Muscle layer of duodenum (tissue), 2 donors: Measurements from ENCODE around the gene FBLN5.

Source experiments
- H3K27ac ChIP-seq: one replicate; pipeline ENCODE4 v1.7.0; 2013; ENCODE audit warnings: mild to moderate bottlenecking, low read length
- H3K27me3 ChIP-seq: one replicate; pipeline ENCODE4 v1.7.0; 2013; ENCODE audit warnings: low read depth, mild to moderate bottlenecking, control low read depth, low read length
- H3K36me3 ChIP-seq, 2 donors: one replicate each; pipeline ENCODE4 v1.7.0; 2013; ENCODE audit warnings: low read length in 2 of 2, control low read depth in 1 of 2, mild to moderate bottlenecking in 1 of 2; ENCODE audit not compliant: insufficient read depth in 2 of 2, control insufficient read depth in 1 of 2
- H3K4me1 ChIP-seq, 2 donors: one replicate each; pipeline ENCODE4 v1.7.0; 2013; ENCODE audit warnings: low read length in 2 of 2, mild to moderate bottlenecking in 2 of 2, control low read depth in 1 of 2, moderate library complexity in 1 of 2; ENCODE audit not compliant: insufficient read depth in 2 of 2, control insufficient read depth in 1 of 2
- H3K4me3 ChIP-seq, 2 donors: one replicate each; pipeline ENCODE4 v1.7.0; 2013; ENCODE audit warnings: low read length in 2 of 2, low read depth in 1 of 2, mild to moderate bottlenecking in 1 of 2
- H3K9me3 ChIP-seq, 2 donors: one replicate each; pipeline ENCODE4 v1.7.0; 2013; ENCODE audit warnings: low read length in 2 of 2, control low read depth in 1 of 2, mild to moderate bottlenecking in 1 of 2; ENCODE audit not compliant: control insufficient read depth in 1 of 2
- donor health status: healthy.

The FBLN5 gene

DNA sequence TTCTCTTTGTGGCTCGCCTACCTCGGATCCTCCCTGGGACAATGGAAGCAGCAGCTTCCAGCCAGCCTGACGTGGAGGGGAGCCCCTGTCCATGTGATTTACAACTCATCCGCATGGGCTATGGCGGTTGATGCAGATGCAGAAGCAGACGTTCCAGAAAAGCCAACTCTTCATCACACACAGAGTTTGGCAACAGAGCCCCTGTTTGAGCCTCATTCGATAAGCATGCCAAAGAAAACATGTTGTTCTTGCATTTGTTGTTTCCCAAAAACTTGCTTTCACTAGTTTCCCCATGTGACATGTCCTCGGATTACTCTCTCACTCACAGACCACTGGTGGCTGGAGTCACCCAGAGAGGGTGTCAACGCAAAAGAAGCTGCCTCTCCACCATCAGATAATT is 63.7 kb downstream of the FBLN5 start:
- Histone ChIP-seq H3K27ac (no peak overlapping the region), H3K9me3 (no peaks in the 10 kb centered on the region), H3K36me3 (peaks cover 0 to 28% of the 10 kb centered on the region in 2 donors), H3K4me1 (no peaks in the 10 kb centered on the region), H3K27me3 (no peaks in the 10 kb centered on the region), H3K4me3 (no peak overlapping the region)

DNA sequence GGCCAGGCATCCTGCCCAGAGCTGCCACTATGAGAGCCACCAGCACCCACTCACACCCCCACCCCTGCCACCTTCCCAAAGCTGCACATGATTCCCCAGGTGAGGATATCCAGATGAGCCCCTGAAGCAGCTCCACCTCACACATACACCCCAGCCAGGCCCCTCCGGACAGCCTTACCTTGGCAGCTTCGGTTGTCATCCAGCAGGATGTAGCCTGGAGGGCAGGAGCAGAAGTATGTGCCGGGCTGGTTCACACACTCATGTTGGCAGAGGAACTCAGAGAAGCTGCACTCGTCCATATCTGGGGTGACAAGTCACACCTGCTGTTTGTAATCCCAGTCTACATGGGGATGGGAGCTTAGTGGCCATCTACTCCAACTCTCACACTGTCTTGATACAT is 64.7 kb downstream of the FBLN5 start:
- Histone ChIP-seq H3K9me3 (no peaks in the 10 kb centered on the region), H3K27me3 (no peaks in the 10 kb centered on the region), H3K36me3 (peaks cover 0 to 28% of the 10 kb centered on the region in 2 donors), H3K4me1 (no peaks in the 10 kb centered on the region), H3K27ac (peak overlapping the region; percentile 9), H3K4me3 (no peak overlapping the region)

DNA sequence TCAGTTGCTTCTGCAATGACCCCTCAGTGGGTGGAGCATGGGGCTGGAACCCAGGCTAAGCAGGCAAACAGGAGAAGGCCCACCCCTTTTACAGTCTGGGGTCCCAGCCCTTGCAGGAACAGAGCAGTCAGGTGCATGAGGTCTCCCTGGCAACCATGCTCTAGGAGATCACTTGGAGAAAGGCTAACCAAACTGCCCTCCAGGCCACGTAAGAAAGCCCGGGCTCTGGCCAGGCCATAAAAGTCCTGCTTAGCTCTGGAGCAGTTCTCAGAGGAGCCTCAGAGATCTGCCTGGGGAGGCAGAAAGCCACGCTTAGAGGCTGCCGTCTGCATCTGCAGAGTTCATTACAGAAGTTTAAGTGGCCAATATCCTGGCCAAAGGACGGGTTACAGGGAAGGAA is 65.1 kb downstream of the FBLN5 start:
- H3K27me3 ChIP-seq = no peaks in the 10 kb centered on the region
- H3K36me3 ChIP-seq = peaks cover 3 to 31% of the 10 kb centered on the region in 2 donors
- H3K9me3 ChIP-seq = no peaks in the 10 kb centered on the region

DNA sequence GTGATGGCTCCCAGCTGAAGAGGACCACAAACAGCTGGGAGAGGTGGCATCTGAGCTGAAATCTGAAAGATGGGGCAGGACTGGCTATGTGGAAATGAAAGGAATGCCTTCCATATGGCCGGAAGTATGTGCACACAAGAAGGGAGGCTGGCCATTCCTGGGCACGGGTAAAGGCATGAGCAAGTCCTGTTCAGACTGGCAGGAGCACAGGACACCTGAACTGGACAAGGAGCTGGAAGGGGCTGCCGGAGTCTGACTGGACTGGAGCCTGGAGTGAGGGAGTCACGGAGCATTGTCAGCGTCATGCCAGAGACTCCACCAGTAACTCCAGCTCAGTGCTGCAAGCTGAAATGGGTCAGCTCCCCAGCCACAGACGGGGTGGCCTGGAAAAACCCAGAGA is 68.3 kb downstream of the FBLN5 start:
- peaks cover 9 to 46% of the 10 kb centered on the region in 2 donors for H3K36me3 ChIP-seq
- H3K4me1 ChIP-seq = no peaks in the 10 kb centered on the region
- no peak overlapping the region for H3K27ac ChIP-seq
- H3K9me3 ChIP-seq = no peaks in the 10 kb centered on the region
- H3K4me3 ChIP-seq = no peak overlapping the region
- no peaks in the 10 kb centered on the region for H3K27me3 ChIP-seq

More for the DNA sequence above, 65.1 kb downstream of the FBLN5 start:
- Histone ChIP-seq H3K4me1 (no peaks in the 10 kb centered on the region), H3K4me3 (no peak overlapping the region), H3K27ac (no peak overlapping the region)

DNA sequence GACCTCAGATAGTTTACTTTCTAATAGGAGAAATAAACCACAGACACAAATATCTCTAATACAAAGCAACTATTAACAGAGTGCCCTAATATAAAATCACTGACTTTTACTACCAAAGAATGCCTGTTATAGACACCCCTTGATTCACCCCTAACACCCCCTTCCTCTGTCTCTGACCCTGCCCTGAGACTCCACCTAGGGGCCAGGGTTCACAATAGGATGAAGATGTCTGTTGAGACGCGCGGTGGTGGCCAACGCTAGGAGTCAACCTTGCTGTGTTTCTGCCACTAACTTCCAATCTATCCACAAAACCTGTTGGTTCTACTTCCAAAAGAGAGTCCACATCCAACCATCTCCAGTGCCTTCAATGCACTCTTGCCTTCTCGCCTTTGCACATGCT is 69.2 kb downstream of the FBLN5 start:
- no peaks in the 10 kb centered on the region for H3K9me3 ChIP-seq
- no peak overlapping the region for H3K4me3 ChIP-seq
- H3K4me1 ChIP-seq = no peaks in the 10 kb centered on the region
- H3K27ac ChIP-seq = no peak overlapping the region
- no peaks in the 10 kb centered on the region for H3K27me3 ChIP-seq
- peaks cover 9 to 46% of the 10 kb centered on the region in 2 donors for H3K36me3 ChIP-seq

DNA sequence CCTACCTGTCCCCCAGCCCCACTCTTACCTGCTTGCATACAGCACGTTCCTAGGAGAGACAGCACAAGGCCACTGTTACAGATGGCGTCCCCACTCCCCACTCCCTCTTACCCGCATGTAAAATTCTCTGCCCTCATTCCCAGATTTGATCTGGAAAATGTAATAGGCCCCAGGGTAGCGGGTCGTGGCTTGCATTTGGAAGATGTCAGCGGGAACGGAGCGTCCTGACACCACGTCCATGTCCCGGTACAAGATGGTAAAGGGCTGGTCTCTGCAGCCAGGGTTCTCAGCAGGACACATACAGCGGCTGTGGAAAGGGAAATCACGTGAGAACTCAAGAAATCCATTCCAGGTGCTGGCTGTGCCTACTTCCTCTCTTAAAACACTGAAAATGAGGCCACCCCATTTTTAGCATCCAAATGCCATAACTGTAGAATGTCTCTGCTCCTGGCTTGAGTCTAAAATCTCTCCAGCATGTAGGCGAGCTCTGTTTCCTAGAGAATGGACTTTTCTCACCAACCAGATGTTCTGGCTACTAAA is 70.0 kb downstream of the FBLN5 start:
- H3K9me3 ChIP-seq = no peaks in the 10 kb centered on the region
- H3K27ac ChIP-seq = no peak overlapping the region
- H3K4me3 ChIP-seq = no peak overlapping the region
- peaks cover 9 to 41% of the 10 kb centered on the region in 2 donors for H3K36me3 ChIP-seq
- H3K4me1 ChIP-seq = peaks cover 0 to 4% of the 10 kb centered on the region in 2 donors
- H3K27me3 ChIP-seq = no peaks in the 10 kb centered on the region

DNA sequence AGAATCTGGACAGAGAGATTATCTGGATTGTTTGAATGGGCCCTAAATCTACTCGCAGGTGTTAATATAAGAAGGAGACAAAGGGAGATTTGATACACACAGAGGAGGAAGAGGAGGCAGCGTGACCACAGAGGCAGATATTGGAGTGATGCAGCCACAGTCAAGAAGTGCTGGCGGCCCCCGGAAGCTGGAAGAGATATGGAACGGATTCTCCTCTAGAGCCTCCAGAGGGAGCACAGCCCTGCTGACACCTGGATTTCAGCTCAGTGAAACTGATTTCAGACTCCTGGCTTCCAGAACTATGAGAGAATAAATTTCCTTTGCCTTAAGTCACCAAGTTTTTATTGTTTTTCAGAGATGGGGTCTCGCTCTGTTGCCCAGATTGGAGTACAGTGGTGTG is 71.0 kb downstream of the FBLN5 start:
- Histone ChIP-seq H3K27me3 (no peaks in the 10 kb centered on the region), H3K4me3 (no peak overlapping the region), H3K9me3 (no peaks in the 10 kb centered on the region), H3K27ac (no peak overlapping the region), H3K36me3 (peaks cover 9 to 40% of the 10 kb centered on the region in 2 donors), H3K4me1 (peaks cover 6% of the 10 kb centered on the region in 2 donors)

DNA sequence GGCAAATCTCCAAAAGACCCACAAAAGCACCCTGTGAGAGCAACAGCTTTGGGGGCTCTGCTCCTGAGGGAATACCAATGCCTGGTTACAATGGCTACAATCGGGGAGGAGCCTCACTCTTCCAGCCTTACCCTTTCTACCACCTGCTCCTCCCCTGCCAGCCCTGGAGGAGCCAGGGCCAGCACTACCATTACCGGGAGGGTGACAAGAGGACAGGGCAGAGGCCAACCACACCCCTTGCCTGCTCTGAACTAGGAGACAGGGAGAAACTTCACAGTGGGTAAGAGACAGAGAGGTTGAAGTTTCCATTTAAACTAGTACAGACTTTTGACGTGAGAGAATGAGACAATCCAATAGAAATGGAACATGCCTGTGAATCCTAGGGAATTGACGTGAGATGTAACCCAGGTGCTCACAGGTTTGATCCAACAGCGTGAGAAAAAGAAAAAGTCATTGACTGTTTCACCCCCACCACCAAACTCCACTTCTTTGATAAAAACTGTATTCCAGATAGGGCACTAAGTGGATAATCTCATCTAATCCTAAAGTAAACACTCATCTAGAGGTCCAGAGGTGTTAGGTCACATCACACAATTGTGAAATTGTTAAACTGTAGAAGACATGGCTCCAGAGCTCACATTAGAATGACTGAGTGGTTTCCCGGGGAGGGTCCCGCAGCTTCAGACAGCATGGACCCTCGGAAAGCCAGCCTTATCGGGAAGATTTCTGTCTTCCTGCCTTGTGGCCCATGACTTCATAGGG is 71.8 kb downstream of the FBLN5 start:
- H3K36me3 ChIP-seq = peaks cover 9 to 35% of the 10 kb centered on the region in 2 donors
- peak overlapping the region; percentile 25 for H3K27ac ChIP-seq
- no peaks in the 10 kb centered on the region for H3K9me3 ChIP-seq
- no peak overlapping the region for H3K4me3 ChIP-seq
- H3K4me1 ChIP-seq = peaks cover 6% of the 10 kb centered on the region in 2 donors
- no peaks in the 10 kb centered on the region for H3K27me3 ChIP-seq

GRCh38 chr14:91873471-91874415 is 73.8 kb downstream of the FBLN5 start:
- no peak overlapping the region for H3K4me3 ChIP-seq
- H3K9me3 ChIP-seq = no peaks in the 10 kb centered on the region
- H3K27me3 ChIP-seq = no peaks in the 10 kb centered on the region
- peak overlapping the region; percentile 72 for H3K27ac ChIP-seq
- peaks cover 6% of the 10 kb centered on the region in 2 donors for H3K4me1 ChIP-seq
- H3K36me3 ChIP-seq = peaks cover 12 to 37% of the 10 kb centered on the region in 2 donors

DNA sequence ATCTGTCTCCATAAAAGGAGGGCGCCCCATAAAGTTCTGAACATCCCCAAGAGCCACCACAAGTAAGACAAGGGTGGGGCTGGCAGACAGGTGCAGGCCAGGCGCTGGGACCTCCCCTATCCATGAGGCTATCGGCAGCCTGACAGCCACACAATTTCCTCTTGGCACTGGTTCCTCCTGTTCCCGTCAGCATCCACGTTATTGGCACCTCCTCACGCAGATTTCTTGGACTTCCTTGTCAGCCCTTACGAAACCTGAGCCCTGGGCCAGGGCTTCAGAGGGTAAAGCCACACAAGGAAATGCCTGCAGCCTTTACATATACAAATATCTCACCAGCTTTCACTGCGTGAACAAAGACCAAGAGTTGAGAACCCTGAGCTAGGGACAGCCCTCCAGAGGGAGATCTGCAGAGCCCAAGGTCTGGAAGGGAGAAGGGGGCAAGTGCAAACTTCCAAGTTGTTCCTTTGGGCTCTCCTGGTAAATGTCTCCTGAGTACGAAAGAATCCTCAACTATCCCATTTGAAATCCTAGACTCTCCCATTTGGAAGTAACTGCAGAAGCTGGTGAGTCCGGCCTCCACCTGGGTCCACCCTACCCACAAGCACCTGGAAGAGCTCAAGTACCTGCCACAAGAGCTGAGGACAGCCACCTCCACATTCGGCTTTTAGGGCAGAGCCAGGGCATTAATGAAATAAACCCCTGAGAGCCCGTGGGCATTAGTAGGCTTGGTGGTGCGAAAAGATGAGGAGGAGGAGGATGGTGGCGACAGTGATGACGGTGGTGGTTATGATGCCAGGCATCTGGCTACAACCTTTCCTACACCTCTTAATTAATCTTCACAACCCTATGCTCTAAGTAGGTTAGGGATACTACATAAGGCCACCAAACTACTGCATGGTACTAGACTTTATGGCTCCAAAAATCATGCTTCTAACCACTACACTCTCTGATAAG is 74.7 kb downstream of the FBLN5 start:
- peak overlapping the region; percentile 72 for H3K27ac ChIP-seq
- peaks cover 12 to 46% of the 10 kb centered on the region in 2 donors for H3K36me3 ChIP-seq
- peaks cover 6% of the 10 kb centered on the region in 2 donors for H3K4me1 ChIP-seq
- no peaks in the 10 kb centered on the region for H3K27me3 ChIP-seq
- H3K4me3 ChIP-seq = no peak overlapping the region
- H3K9me3 ChIP-seq = no peaks in the 10 kb centered on the region
